GM21360 (cell line): ENCODE results near the gene NAA80.
"Not testable (repeated sequence)": the region's sequence is repeated elsewhere in the genome, so short reads cannot be mapped to it uniquely, and the experiment has no call there.

Source experiments
- ATAC-seq: cut with Tn5 transposase; IDR thresholded peaks from one replicate; pipeline ENCODE4 v1.9.1; 2021; ENCODE audit warnings: mild to moderate bottlenecking, moderate library complexity; ENCODE audit not compliant: unreplicated experiment

Gene NAA80

GRCh38 chr3:50272911-50273688 is 26.1 kb downstream of the NAA80 start:
- ATAC-seq = peak; percentile 70

GRCh38 chr3:50272538-50272910 is 26.7 kb downstream of the NAA80 start:
- ATAC-seq = not testable (repeated sequence)

- no peak for ATAC-seq
Measured at GRCh38 chr3:50271314-50271936, 27.8 kb downstream of the NAA80 start.

- no peak for ATAC-seq
Measured at GRCh38 chr3:50270422-50271224, 28.6 kb downstream of the NAA80 start.

- ATAC-seq = no peak
Measured at GRCh38 chr3:50269977-50270413, 29.2 kb downstream of the NAA80 start.

GRCh38 chr3:50269460-50269859 is 29.7 kb downstream of the NAA80 start:
- no peak for ATAC-seq

- no peak for ATAC-seq
Measured at GRCh38 chr3:50268703-50269451, 30.3 kb downstream of the NAA80 start, which contains the start of gene SEMA3B. SEMA3B (plus strand) TSS chr3:50269147; CDS start chr3:50269241, 94 bp downstream.

- ATAC-seq = no peak
Measured at GRCh38 chr3:50268276-50268675, 30.9 kb downstream of the NAA80 start.

GRCh38 chr3:50267280-50267913 is 31.8 kb downstream of the NAA80 start:
- no peak for ATAC-seq

- no peak for ATAC-seq
Measured at GRCh38 chr3:50266836-50267235, 32.4 kb downstream of the NAA80 start.

- no peak for ATAC-seq
Measured at GRCh38 chr3:50266017-50266416, 33.2 kb downstream of the NAA80 start.

GRCh38 chr3:50265571-50265970 is 33.6 kb downstream of the NAA80 start:
- ATAC-seq = no peak

GRCh38 chr3:50264964-50265485 is 34.2 kb downstream of the NAA80 start:
- no peak for ATAC-seq

GRCh38 chr3:50264383-50264963 is 34.7 kb downstream of the NAA80 start:
- no peak for ATAC-seq

- no peak for ATAC-seq
Measured at GRCh38 chr3:50263478-50264382, 35.5 kb downstream of the NAA80 start.

- no peak for ATAC-seq
Measured at GRCh38 chr3:50262778-50263177, 36.4 kb downstream of the NAA80 start.

GRCh38 chr3:50262200-50262599 is 37.0 kb downstream of the NAA80 start:
- not testable (repeated sequence) for ATAC-seq

GRCh38 chr3:50261505-50261904 is 37.7 kb downstream of the NAA80 start:
- ATAC-seq = no peak
